Measurements from ENCODE around the gene PTPA.

DNA sequence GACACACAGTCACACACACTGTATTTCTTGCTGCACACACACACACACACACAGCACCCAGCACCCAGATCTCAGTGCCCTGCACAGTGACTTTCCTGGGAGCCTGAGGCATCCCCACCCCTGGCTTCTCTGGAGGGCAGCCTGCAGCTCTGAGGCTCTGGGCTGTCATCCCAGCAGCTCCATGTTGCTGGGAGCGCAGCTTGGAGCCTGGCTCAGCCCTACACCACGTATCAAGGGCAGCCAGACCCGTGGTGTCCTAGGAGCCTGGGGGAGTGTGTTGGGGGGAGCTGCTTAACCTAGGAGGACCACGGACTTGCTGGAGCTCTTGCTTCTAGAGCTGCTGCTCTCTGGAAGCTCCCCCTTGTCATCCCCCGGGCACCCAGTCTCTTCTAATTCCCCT is 61.6 kb downstream of the PTPA start:
- TF ChIP-seq EZH2 (IDR thresholded peaks at IDR 0.05; ENCODE audit: borderline replicate concordance): no peak
- TF ChIP-seq CTCF (IDR thresholded peaks at IDR 0.05; ENCODE audit: poor library complexity): no peak
- no peak for TF ChIP-seq EZH2phosphoT487 (IDR thresholded peaks at IDR 0.05; ENCODE audit: low read depth, severe bottlenecking, unreplicated experiment)

Data from hepatocyte (in vitro differentiated cells).